ENCODE results near the gene RGS4. TPM values are rescaled to one million over a fixed set of nuclear protein-coding genes. Genes with fewer than 3 reads are reported as not detected.
A peak's percentile ranks its signal among the peaks of the same experiment; 100 is the strongest.

Gene RGS4
- total RNA-seq, 1 experiment from 2014 or later = not detected

GRCh38 chr1:163068716-163069115 is 445 bp upstream of the RGS4 start:
- Histone ChIP-seq H3K56ac (ENCODE audit: insufficient read length, low read depth, low read length) (no peak overlapping the region), H3K79me2 (ENCODE audit: insufficient read depth, low read length) (no peaks in the 10 kb centered on the region), H3K27me3 (ENCODE audit: insufficient read depth, low read length) (no peaks in the 10 kb centered on the region), H3K27ac (ENCODE audit: insufficient read length, low read depth, low read length) (no peak overlapping the region), H3T11ph (ENCODE audit: low read length) (no peak overlapping the region), H2AK5ac (ENCODE audit: insufficient read length, low read length) (no peak overlapping the region), H4K5ac (ENCODE audit: insufficient read length, low read depth, low read length) (no peak overlapping the region), H4K8ac (replicated peaks; ENCODE audit: insufficient read length, low read depth, low read length) (no peak overlapping the region), H3K79me1 (ENCODE audit: insufficient read depth, low read depth, low read length, poor library complexity, severe bottlenecking) (no peaks in the 10 kb centered on the region), H3K23me2 (ENCODE audit: insufficient read length, low read depth, low read length, poor library complexity, severe bottlenecking) (no peaks in the 10 kb centered on the region), H4K91ac (ENCODE audit: insufficient read length, low read depth, low read length) (no peak overlapping the region), H2AFZ (ENCODE audit: low read length) (no peak overlapping the region), H3K18ac (ENCODE audit: insufficient read length, low read depth, low read length) (no peak overlapping the region), H4K20me1 (ENCODE audit: control insufficient read depth, insufficient read depth, insufficient read length) (no peaks in the 10 kb centered on the region), H3K4me1 (ENCODE audit: insufficient read depth, low read length) (peaks cover 2% of the 10 kb centered on the region; the same call in 1 of the 2 replicates), H3K4me2 (ENCODE audit: insufficient read depth, insufficient read length, low read length) (peak overlapping the region; percentile 24), H3K9ac (ENCODE audit: extremely low read depth, insufficient read length, low read length) (no peak overlapping the region), H3K23ac (ENCODE audit: insufficient read length, low read depth, low read length) (no peak overlapping the region), H2BK120ac (ENCODE audit: low read depth, low read length, poor library complexity, severe bottlenecking) (no peak overlapping the region), H2BK5ac (ENCODE audit: insufficient read length, low read length) (no peak overlapping the region), H2BK15ac (ENCODE audit: low read depth, low read length) (no peak overlapping the region), H3K9me3 (ENCODE audit: control insufficient read depth, low read depth, low read length) (no peaks in the 10 kb centered on the region), H3K4ac (ENCODE audit: low read depth, low read length) (no peak overlapping the region), H2BK20ac (ENCODE audit: low read depth, low read length, poor library complexity, severe bottlenecking) (no peak overlapping the region), H3K14ac (ENCODE audit: insufficient read depth, low read length) (no peak overlapping the region), H2BK12ac (ENCODE audit: insufficient read length, low read depth, low read length) (no peak overlapping the region)
- WGBS (ENCODE audit: extremely low coverage, insufficient read length, low lambda C conversion rate) = no CpG with 5 or more reads among the region's 5 CpGs
- H3K27me3 Mint-ChIP-seq (ENCODE audit: low read depth) = peaks cover 4% of the 10 kb centered on the region
- peak overlapping the region in 1 of 2 experiments; percentile 18; a peak in 2 of 5 replicates for H3K4me3 Mint-ChIP-seq
- H3K36me3 Mint-ChIP-seq (ENCODE audit: insufficient read depth in 1 of 3, low read depth in 3 of 3) = no peaks in the 10 kb centered on the region
- H3K27ac Mint-ChIP-seq = no peak overlapping the region
- H3K4me1 Mint-ChIP-seq = peaks cover 20% of the 10 kb centered on the region in 2 experiments
- no peak for DNase-seq
- H3K9me3 Mint-ChIP-seq = no peaks in the 10 kb centered on the region
- TF ChIP-seq CTCF (conservative IDR thresholded peaks at IDR 0.05) = no peak
